RWPE2 (cell line): Measurements from ENCODE around the gene IFT22.

Experiments
- ATAC-seq: fragments of 200-7000 bp; cut with Tn5 transposase; 3 replicates; pipeline ENCODE4 v1.9.1; 2021; ENCODE audit warnings: low read depth
- DNase-seq: peaks from one replicate; pipeline ENCODE4 v3.0.0-alpha.2; 2020; ENCODE audit warnings: low spot score
- H3K27ac ChIP-seq: fragments of 450-650 bp; 2 replicates; pipeline ENCODE4 v1.5.1; 2017; ENCODE audit warnings: mild to moderate bottlenecking; ENCODE audit not compliant: poor library complexity, severe bottlenecking
- H3K27me3 ChIP-seq: fragments of 250-450 bp; sonication (Bioruptor Pico); 2 replicates; pipeline ENCODE4 v1.5.1; 2021; ENCODE audit warnings: mild to moderate bottlenecking, moderate library complexity; ENCODE audit not compliant: insufficient read depth, poor library complexity, severe bottlenecking
- H3K36me3 ChIP-seq: fragments of 250-450 bp; sonication (Bioruptor Pico); 2 replicates; pipeline ENCODE4 v1.5.1; 2020; ENCODE audit warnings: low read depth, mild to moderate bottlenecking, moderate library complexity
- H3K4me1 ChIP-seq: fragments of 250-450 bp; sonication (Bioruptor Pico); 2 replicates; pipeline ENCODE4 v1.5.1; 2021; ENCODE audit warnings: mild to moderate bottlenecking, moderate library complexity; ENCODE audit not compliant: insufficient read depth, poor library complexity, severe bottlenecking
- H3K4me3 ChIP-seq: fragments of 250-450 bp; sonication (Bioruptor Pico); 2 replicates; pipeline ENCODE4 v1.5.1; 2021; ENCODE audit warnings: mild to moderate bottlenecking, moderate library complexity; ENCODE audit not compliant: severe bottlenecking
- H3K9me3 ChIP-seq: fragments of 250-450 bp; sonication (Bioruptor Pico); 2 replicates; pipeline ENCODE4 v1.5.1; 2021; ENCODE audit warnings: mild to moderate bottlenecking, moderate library complexity; ENCODE audit not compliant: severe bottlenecking
- TF ChIP-seq, protein P1 (sequence below): fragments of 450-650 bp; IDR thresholded peaks from one replicate; pipeline ENCODE4 v1.5.1; 2017; ENCODE audit warnings: mild to moderate bottlenecking, moderate library complexity; ENCODE audit not compliant: poor library complexity, severe bottlenecking

Gene IFT22

DNA sequence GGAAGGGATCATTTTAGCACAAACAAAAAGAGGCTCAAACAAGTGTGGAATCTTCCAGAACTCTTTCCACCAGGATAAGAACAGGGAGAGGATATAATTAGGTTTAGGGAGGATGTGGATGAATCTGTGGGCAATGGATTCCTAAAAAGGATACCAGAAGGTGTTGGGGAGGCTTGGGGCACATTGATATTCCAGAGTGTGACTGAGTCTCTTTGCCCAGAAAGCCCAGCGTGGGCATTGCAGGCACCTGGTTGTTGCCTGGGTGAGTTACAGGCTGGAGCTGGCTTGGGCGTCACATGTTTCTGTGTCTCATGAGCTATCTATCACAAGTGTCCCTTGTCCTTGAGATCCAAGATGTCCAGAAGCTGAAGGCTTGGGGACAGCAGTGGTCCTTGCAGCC lies 44.3 kb upstream of the IFT22 start:
- no peak for DNase-seq
- Histone ChIP-seq H3K27me3 (peaks cover 13% of the 10 kb centered on the region), H3K9me3 (no peaks in the 10 kb centered on the region), H3K27ac (no peak overlapping the region), H3K36me3 (no peaks in the 10 kb centered on the region), H3K4me3 (no peak overlapping the region), H3K4me1 (no peaks in the 10 kb centered on the region)
- TF ChIP-seq, protein P1, sequence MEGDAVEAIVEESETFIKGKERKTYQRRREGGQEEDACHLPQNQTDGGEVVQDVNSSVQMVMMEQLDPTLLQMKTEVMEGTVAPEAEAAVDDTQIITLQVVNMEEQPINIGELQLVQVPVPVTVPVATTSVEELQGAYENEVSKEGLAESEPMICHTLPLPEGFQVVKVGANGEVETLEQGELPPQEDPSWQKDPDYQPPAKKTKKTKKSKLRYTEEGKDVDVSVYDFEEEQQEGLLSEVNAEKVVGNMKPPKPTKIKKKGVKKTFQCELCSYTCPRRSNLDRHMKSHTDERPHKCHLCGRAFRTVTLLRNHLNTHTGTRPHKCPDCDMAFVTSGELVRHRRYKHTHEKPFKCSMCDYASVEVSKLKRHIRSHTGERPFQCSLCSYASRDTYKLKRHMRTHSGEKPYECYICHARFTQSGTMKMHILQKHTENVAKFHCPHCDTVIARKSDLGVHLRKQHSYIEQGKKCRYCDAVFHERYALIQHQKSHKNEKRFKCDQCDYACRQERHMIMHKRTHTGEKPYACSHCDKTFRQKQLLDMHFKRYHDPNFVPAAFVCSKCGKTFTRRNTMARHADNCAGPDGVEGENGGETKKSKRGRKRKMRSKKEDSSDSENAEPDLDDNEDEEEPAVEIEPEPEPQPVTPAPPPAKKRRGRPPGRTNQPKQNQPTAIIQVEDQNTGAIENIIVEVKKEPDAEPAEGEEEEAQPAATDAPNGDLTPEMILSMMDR = no peak
- ATAC-seq = no peak

DNA sequence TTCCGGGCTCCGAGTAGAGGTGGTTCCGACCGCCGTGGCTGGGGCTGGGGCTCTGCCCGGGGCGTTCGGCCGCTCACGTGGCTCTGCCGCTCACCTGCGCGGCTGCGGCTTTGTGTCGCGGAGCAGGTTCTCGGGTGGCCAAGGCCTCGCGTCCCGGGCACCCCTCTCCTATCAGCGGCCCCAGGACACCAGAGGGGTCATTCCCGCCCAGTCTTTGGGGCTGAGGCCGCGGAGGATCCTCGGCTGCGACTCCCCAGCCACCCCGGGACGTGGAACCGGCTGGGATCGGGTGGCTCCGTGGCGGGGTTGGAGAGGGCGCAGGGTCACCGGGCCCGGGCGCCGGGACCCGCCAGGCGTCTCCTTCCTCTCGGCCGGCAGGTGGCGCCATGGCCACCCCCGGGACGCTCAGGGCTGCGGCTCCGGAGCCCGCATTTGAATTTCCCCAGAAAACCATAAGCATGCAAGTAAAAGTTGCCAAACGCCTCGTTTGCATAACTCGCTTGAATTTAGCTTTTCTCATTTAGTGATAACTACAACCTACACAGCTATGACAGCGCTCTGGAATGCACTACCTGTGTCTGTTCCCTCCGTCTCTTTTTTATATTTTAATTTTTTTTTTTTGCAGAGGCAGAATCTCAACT lies 42.2 kb upstream of the IFT22 start:
- H3K4me1 ChIP-seq = no peaks in the 10 kb centered on the region
- H3K27ac ChIP-seq = no peak overlapping the region
- ATAC-seq (peak; percentile 92), DNase-seq (no peak)
- no peaks in the 10 kb centered on the region for H3K9me3 ChIP-seq
- TF ChIP-seq, protein P1 = peak; percentile 93
- peak overlapping the region; percentile 39 for H3K4me3 ChIP-seq
- peaks cover 13% of the 10 kb centered on the region for H3K27me3 ChIP-seq
- no peaks in the 10 kb centered on the region for H3K36me3 ChIP-seq

DNA sequence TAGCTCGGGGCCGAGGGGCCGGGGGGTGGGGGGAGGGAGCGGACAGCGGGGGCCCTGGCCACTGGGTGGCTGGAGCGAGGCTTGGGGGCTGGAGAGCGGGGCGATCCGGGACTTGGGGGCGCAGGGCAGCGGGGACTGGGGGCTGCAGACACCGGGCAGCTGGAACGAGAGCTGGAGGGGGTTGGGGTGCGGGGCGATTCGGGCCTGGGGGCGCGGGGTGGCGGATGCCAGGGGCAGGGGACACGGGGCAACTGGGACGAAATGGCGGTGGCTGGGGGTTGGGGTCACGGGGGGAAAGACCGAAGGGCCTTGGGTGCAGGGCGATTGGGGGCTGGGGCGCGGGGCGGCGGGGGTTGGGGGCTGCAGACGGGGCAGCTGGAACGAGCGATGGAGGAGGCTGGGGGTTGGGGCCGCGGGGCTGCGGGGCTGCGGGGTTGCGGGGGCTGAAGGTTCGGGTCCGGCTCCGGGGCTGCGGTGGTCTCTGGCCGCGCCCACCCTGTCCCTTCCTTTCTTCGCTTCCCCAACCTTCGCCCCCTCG lies 41.7 kb upstream of the IFT22 start:
- TF ChIP-seq, protein P1 = no peak
- no peak overlapping the region for H3K27ac ChIP-seq
- peaks cover 13% of the 10 kb centered on the region for H3K27me3 ChIP-seq
- H3K9me3 ChIP-seq = no peaks in the 10 kb centered on the region
- peak overlapping the region; percentile 39 for H3K4me3 ChIP-seq
- no peaks in the 10 kb centered on the region for H3K4me1 ChIP-seq
- DNase-seq (no peak), ATAC-seq (0 out of 3 replicates have a peak, but pooled peaks have one; percentile 13)
- H3K36me3 ChIP-seq = no peaks in the 10 kb centered on the region

DNA sequence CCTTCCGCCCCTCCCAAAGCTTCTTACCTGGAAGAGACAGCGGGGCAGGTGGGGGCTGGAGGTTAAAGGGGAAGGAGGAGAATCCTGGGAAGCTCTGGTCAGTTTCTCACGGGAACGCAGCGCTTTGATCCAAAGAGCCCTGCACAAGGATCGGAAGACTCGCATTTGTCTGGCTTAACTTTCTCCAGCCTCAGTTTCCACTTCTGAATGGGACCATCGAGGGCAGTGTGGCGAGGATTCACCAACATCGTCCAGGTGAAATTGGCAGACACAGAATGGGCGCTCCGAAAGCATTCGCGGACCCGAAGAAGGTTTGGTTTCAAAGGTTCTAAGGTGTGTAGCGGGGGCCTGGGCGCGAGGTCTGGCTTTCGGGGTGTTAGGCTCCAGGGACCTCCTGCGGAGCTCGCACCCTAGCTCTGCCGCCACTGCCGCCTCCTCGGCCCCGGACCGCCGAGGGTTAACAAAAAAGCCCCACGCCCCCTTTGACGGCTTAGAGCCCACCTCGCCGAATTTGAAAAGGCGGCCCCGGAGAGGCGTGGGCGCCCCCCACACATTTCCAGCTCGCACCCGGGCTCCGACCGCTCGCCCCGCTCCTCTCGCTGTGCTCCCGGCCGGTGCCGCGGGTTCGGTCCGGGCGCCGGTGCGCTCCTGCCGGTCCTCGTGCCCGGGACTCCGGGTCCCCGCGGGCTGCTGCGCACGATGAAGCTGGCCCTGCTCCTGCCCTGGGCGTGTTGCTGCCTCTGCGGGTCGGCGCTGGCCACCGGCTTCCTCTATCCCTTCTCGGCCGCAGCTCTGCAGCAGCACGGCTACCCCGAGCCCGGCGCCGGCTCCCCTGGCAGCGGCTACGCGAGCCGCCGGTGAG lies 41.0 kb upstream of the IFT22 start, which contains the start of gene COL26A1:
TSS of gene COL26A1 (plus strand) at position 542 of the 862 bp plus-strand sequence. CDS start at position 700, 158 bp downstream.
- Histone ChIP-seq H3K36me3 (no peaks in the 10 kb centered on the region), H3K4me1 (no peaks in the 10 kb centered on the region), H3K9me3 (no peaks in the 10 kb centered on the region), H3K4me3 (peak within 1 kb of the TSS; percentile 39), H3K27me3 (peaks cover 13% of the 10 kb centered on the region), H3K27ac (no peak within 1 kb of the TSS)
- no peak for DNase-seq
- TF ChIP-seq, protein P1 = no peak
- peak; percentile 73 for ATAC-seq
